ENCODE measurements around the gene XRN1. TPM values are rescaled to one million over a fixed set of nuclear protein-coding genes. Genes with fewer than 3 reads are reported as not detected.

XRN1 gene
- total and polyA plus RNA-seq, 2 of the 8 experiments (the other 6 are each of a cell fraction or from before 2014, with no cell fraction given): 1.9 to 17.2 TPM

DNA sequence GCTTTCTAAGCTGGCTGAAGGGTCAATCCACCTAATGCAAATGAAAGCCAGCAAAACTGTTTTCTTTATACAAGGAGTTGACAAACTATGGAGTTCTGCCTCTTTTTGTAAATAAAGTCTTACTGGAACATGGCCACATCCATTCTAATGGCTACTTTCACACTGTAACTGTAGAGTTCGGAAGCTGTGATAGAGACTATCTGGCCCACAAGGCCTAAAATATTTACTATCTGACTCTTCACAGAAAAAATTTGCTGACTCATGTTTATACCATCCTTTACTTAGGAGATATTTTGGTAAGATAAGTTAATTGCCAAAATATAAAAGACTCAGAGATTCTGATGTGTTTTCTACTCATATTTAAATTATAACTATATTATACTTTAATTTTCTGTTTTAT, 128.7 kb downstream of the XRN1 start:
- no peak overlapping the region for H2BK15ac ChIP-seq (ENCODE audit: low read length)
- H3K27me3 ChIP-seq (replicated peaks in 1 of 4; ENCODE audit: control insufficient read depth in 3 of 4, extremely low read depth in 1 of 4, insufficient read depth in 3 of 4, low read length in 3 of 4): no peaks in the 10 kb centered on the region
- no peak overlapping the region for H4K91ac ChIP-seq (replicated peaks; ENCODE audit: insufficient read length, low read length)
- peak; percentile 88 for TF ChIP-seq MAFK (IDR thresholded peaks at IDR 0.05; ENCODE audit: low read depth, low read length)
- no peak for TF ChIP-seq CBX5 (IDR thresholded peaks at IDR 0.05; ENCODE audit: low read depth, low read length)
- TF ChIP-seq BACH1 (IDR thresholded peaks at IDR 0.05; ENCODE audit: low read length): peak; percentile 81
- TF ChIP-seq RNF2 (IDR thresholded peaks at IDR 0.05; ENCODE audit: borderline replicate concordance, low read depth, low read length, missing control alignments, poor library complexity, severe bottlenecking): no peak
- H3K4me1 ChIP-seq (replicated peaks in 1 of 4; ENCODE audit: control insufficient read depth in 3 of 4, insufficient read depth in 4 of 4, low read length in 3 of 4): no peaks in the 10 kb centered on the region
- H3K4me2 ChIP-seq (ENCODE audit: insufficient read depth in 1 of 2, low read depth in 2 of 2, low read length in 2 of 2): no peak overlapping the region
- H4K5ac ChIP-seq (ENCODE audit: insufficient read length, low read depth, low read length): no peak overlapping the region
- H3K18ac ChIP-seq (ENCODE audit: extremely low read depth, low read length): no peak overlapping the region
- H2BK5ac ChIP-seq (ENCODE audit: low read depth, low read length): no peak overlapping the region
- ChIA-PET CTCF (ENCODE audit: partially characterized antibody) (no interaction called here), POLR2A (ENCODE audit: partially characterized antibody) (no interaction called here)
- no peaks in the 10 kb centered on the region for H3K23me2 ChIP-seq (ENCODE audit: low read depth, low read length)
- no peaks in the 10 kb centered on the region for H3K79me2 ChIP-seq (ENCODE audit: control insufficient read depth in 1 of 2, insufficient read depth in 2 of 2, low read length in 2 of 2)
- no peak overlapping the region for H2BK20ac ChIP-seq (ENCODE audit: low read length)
- no peak overlapping the region for H2BK12ac ChIP-seq (ENCODE audit: low read depth, low read length)
- H3K79me1 ChIP-seq (ENCODE audit: low read depth, low read length): no peaks in the 10 kb centered on the region
- no peak overlapping the region for H4K8ac ChIP-seq (ENCODE audit: extremely low read depth, insufficient read depth, low read length)
- no peak overlapping the region for H3K27ac ChIP-seq (ENCODE audit: low read depth, low read length)
- no peak overlapping the region for H3K4me3 ChIP-seq (ENCODE audit: extremely low read depth in 1 of 4, insufficient read depth in 2 of 4, low read depth in 3 of 4, low read length in 4 of 4)
- DNase-seq (ENCODE audit: low read depth in 1 of 2, low spot score in 2 of 2): no peak
- no peak overlapping the region for H3K9ac ChIP-seq (replicated peaks in 1 of 4; ENCODE audit: extremely low read depth in 1 of 4, low read depth in 3 of 4, low read length in 3 of 4)
- H3K23ac ChIP-seq (ENCODE audit: insufficient read length): no peak overlapping the region
- 83% methylated on average over 1 of the region's 1 CpG; no CpG with 5 or more reads in 1 of the 2 experiments for WGBS, 2 experiments (ENCODE audit: extremely low coverage in 1 of 2, insufficient coverage in 1 of 2, insufficient read length in 1 of 2, insufficient replicate concordance in 2 of 2, low coverage in 1 of 2, low lambda C conversion rate in 2 of 2, missing lambda C conversion rate in 1 of 2)
- H2AK5ac ChIP-seq (ENCODE audit: low read depth, low read length): no peak overlapping the region
- no peak overlapping the region for H3K56ac ChIP-seq (replicated peaks; ENCODE audit: insufficient read length, low read depth, low read length)
- no peaks in the 10 kb centered on the region for H3K9me3 ChIP-seq (ENCODE audit: insufficient read depth in 2 of 2, low read depth in 1 of 2, low read length in 1 of 2)
- H4K20me1 ChIP-seq (replicated peaks in 1 of 2; ENCODE audit: control insufficient read depth in 1 of 2, insufficient read depth in 2 of 2, low read length in 2 of 2): no peaks in the 10 kb centered on the region
- no peak overlapping the region for H2AFZ ChIP-seq (ENCODE audit: low read length)
- H2BK120ac ChIP-seq (replicated peaks; ENCODE audit: low read depth, low read length): no peak overlapping the region
- H3K14ac ChIP-seq (ENCODE audit: insufficient read length): no peak overlapping the region
- no peaks in the 10 kb centered on the region for H3K36me3 ChIP-seq (ENCODE audit: control insufficient read depth in 2 of 4, insufficient read depth in 4 of 4, low read length in 3 of 4)
- H3K4ac ChIP-seq (replicated peaks; ENCODE audit: insufficient read length, low read depth, low read length): no peak overlapping the region
- FAIRE-seq: no peak
